Osteoblast (primary cell): ENCODE data around the gene KMT2E. TPM values are rescaled to one million over a fixed set of nuclear protein-coding genes. Genes with fewer than 3 reads are reported as not detected.

Source experiments
- DNase-seq: peaks from one replicate; pipeline ENCODE4 v3.0.0; 2011; ENCODE audit warnings: low spot score, mixed read lengths; ENCODE audit not compliant: insufficient read length; ENCODE audit errors: missing footprints
- H2AFZ ChIP-seq: 2 replicates; pipeline ENCODE4 v1.6.0; 2011; ENCODE audit warnings: mild to moderate bottlenecking, low read length
- H3K27ac ChIP-seq: 2 replicates; pipeline ENCODE4 v1.5.1; 2011; ENCODE audit warnings: mild to moderate bottlenecking, low read depth, low read length, moderate library complexity
- H3K27me3 ChIP-seq: 2 replicates; pipeline ENCODE4 v1.6.0; 2012; ENCODE audit warnings: mild to moderate bottlenecking, control low read depth, inconsistent platforms, low read length, moderate library complexity; ENCODE audit not compliant: insufficient read depth
- H3K36me3 ChIP-seq: 2 replicates; pipeline ENCODE4 v1.5.1; 2011; ENCODE audit warnings: mild to moderate bottlenecking, low read length, control low read depth, moderate library complexity; ENCODE audit not compliant: insufficient read depth
- H3K4me1 ChIP-seq: 2 replicates; pipeline ENCODE4 v1.5.1; 2011; ENCODE audit warnings: mild to moderate bottlenecking, low read length, control low read depth, moderate library complexity; ENCODE audit not compliant: insufficient read depth
- H3K4me2 ChIP-seq: 2 replicates; pipeline ENCODE4 v1.6.0; 2011; ENCODE audit warnings: mild to moderate bottlenecking, low read length; ENCODE audit not compliant: insufficient read depth
- H3K4me3 ChIP-seq: fragments of 200-600 bp; sonication (generic); 3 replicates; pipeline ENCODE4 v1.5.1; 2012; ENCODE audit warnings: mild to moderate bottlenecking, low read length, inconsistent platforms; ENCODE audit not compliant: insufficient read depth
- H3K79me2 ChIP-seq: 2 replicates; pipeline ENCODE4 v1.6.0; 2012; ENCODE audit warnings: mild to moderate bottlenecking, low read length, control low read depth, inconsistent platforms; ENCODE audit not compliant: insufficient read depth
- H3K9me3 ChIP-seq: 2 replicates; pipeline ENCODE4 v1.5.1; 2011; ENCODE audit warnings: low read depth, low read length, control low read depth
- H4K20me1 ChIP-seq: 2 replicates; pipeline ENCODE4 v1.6.0; 2012; ENCODE audit warnings: mild to moderate bottlenecking, low read length, control low read depth; ENCODE audit not compliant: insufficient read depth
- CTCF ChIP-seq: IDR thresholded peaks from 2 replicates; pipeline ENCODE4 v1.5.1; 2011; ENCODE audit warnings: mild to moderate bottlenecking, low read depth, low read length, moderate library complexity; ENCODE audit errors: extremely low read depth
- total RNA-seq: library from RNA; depleted of rRNA; stranded (reverse); fragments of >200 nt; gene quantifications from 2 replicates; pipeline ENCODE4 v1.2.3, GENCODE V29; 2012

The KMT2E gene
- total RNA-seq, 1 donor = 124 TPM

- H3K9me3 ChIP-seq = no peaks in the 10 kb centered on the region
- no peak for TF ChIP-seq CTCF
- peaks cover 18% of the 10 kb centered on the region for H3K36me3 ChIP-seq
- H4K20me1 ChIP-seq = peaks cover 32% of the 10 kb centered on the region
- no peak for DNase-seq
- H3K4me3 ChIP-seq = no peak overlapping the region
- H3K27me3 ChIP-seq = no peaks in the 10 kb centered on the region
- peaks cover 77% of the 10 kb centered on the region for H3K79me2 ChIP-seq
- no peak overlapping the region for H3K27ac ChIP-seq
- H3K4me2 ChIP-seq = no peak overlapping the region
- no peak overlapping the region for H2AFZ ChIP-seq
- H3K4me1 ChIP-seq = peaks cover 16% of the 10 kb centered on the region
Observed at GRCh38 chr7:105133986-105134655, 120.1 kb downstream of the KMT2E start.

GRCh38 chr7:105136221-105136620 is 122.2 kb downstream of the KMT2E start:
- Histone ChIP-seq H3K4me1 (peaks cover 11% of the 10 kb centered on the region), H3K27ac (no peak overlapping the region), H2AFZ (no peak overlapping the region), H3K27me3 (no peaks in the 10 kb centered on the region), H4K20me1 (peaks cover 27% of the 10 kb centered on the region), H3K4me3 (no peak overlapping the region), H3K79me2 (peaks cover 64% of the 10 kb centered on the region), H3K36me3 (peaks cover 21% of the 10 kb centered on the region), H3K9me3 (no peaks in the 10 kb centered on the region), H3K4me2 (no peak overlapping the region)
- TF ChIP-seq CTCF = peak; percentile 31
- peak; percentile 52 for DNase-seq

- peaks cover 51% of the 10 kb centered on the region for H3K79me2 ChIP-seq
- no peak for DNase-seq
- H3K4me3 ChIP-seq = no peak overlapping the region
- H3K36me3 ChIP-seq = peaks cover 21% of the 10 kb centered on the region
- H2AFZ ChIP-seq = no peak overlapping the region
- no peaks in the 10 kb centered on the region for H3K27me3 ChIP-seq
- H4K20me1 ChIP-seq = peaks cover 17% of the 10 kb centered on the region
- H3K4me1 ChIP-seq = no peaks in the 10 kb centered on the region
- TF ChIP-seq CTCF = no peak
- H3K27ac ChIP-seq = no peak overlapping the region
- H3K9me3 ChIP-seq = no peaks in the 10 kb centered on the region
- no peak overlapping the region for H3K4me2 ChIP-seq
Observed at GRCh38 chr7:105137898-105138297, 123.9 kb downstream of the KMT2E start.

- Histone ChIP-seq H3K79me2 (peaks cover 37% of the 10 kb centered on the region), H3K9me3 (no peaks in the 10 kb centered on the region), H4K20me1 (peaks cover 17% of the 10 kb centered on the region), H3K36me3 (peaks cover 21% of the 10 kb centered on the region), H3K4me2 (no peak overlapping the region), H3K27me3 (no peaks in the 10 kb centered on the region), H2AFZ (no peak overlapping the region), H3K27ac (no peak overlapping the region), H3K4me1 (no peaks in the 10 kb centered on the region), H3K4me3 (no peak overlapping the region)
- TF ChIP-seq CTCF = no peak
- no peak for DNase-seq
Observed at GRCh38 chr7:105139381-105139780, 125.4 kb downstream of the KMT2E start.
